Measurements from ENCODE around the gene FEZF2.

FEZF2 gene

GRCh38 chr3:62323241-62323640 lies 50.1 kb downstream of the FEZF2 start:
- no peak for DNase-seq

All from suppressor macrophage treated with lipopolysaccharide for 4 hours (primary cell).